Measurements from ENCODE around the gene PRELID3B. TPM values are rescaled to one million over a fixed set of nuclear protein-coding genes. Genes with fewer than 3 reads are reported as not detected.

PRELID3B gene
- total RNA-seq, 1 experiment from 2014 or later, result 181 TPM

DNA sequence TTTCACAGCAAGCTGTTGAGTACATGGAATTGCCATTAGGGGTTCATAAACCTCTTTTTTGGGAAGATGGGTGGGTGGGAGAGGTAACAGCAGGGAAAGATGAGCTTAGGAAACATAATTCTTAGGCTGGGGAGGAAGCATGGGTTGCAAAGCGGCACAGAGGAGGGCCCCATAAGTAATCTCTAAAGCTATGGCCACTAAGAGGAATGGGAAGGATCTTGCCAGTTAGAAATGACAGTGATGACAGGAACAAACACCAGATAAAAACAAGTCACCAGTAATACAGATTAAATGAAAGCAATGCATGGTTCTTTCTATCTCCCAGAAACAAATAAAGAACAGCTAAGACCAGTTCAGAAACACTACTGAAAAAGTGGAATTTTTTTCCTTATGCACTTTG lies 31.0 kb upstream of the PRELID3B start:
- H3K4me3 ChIP-seq (ENCODE audit: low read length), result no peak overlapping the region
- TF ChIP-seq, protein P1, sequence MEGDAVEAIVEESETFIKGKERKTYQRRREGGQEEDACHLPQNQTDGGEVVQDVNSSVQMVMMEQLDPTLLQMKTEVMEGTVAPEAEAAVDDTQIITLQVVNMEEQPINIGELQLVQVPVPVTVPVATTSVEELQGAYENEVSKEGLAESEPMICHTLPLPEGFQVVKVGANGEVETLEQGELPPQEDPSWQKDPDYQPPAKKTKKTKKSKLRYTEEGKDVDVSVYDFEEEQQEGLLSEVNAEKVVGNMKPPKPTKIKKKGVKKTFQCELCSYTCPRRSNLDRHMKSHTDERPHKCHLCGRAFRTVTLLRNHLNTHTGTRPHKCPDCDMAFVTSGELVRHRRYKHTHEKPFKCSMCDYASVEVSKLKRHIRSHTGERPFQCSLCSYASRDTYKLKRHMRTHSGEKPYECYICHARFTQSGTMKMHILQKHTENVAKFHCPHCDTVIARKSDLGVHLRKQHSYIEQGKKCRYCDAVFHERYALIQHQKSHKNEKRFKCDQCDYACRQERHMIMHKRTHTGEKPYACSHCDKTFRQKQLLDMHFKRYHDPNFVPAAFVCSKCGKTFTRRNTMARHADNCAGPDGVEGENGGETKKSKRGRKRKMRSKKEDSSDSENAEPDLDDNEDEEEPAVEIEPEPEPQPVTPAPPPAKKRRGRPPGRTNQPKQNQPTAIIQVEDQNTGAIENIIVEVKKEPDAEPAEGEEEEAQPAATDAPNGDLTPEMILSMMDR (conservative IDR thresholded peaks at IDR 0.05; ENCODE audit: low read depth, low read length), result no peak
- H3K9me3 ChIP-seq (ENCODE audit: low read length), result no peaks in the 10 kb centered on the region
- peaks cover 16% of the 10 kb centered on the region for H3K4me1 ChIP-seq (ENCODE audit: insufficient read depth, low read length)
- H3K79me2 ChIP-seq (ENCODE audit: low read length), result no peaks in the 10 kb centered on the region
- intact Hi-C loops (cut with micrococcal nuclease), result no loop called here
- H3K9me2 ChIP-seq (replicated peaks; ENCODE audit: low read length), result no peaks in the 10 kb centered on the region
- peaks cover 43% of the 10 kb centered on the region for H3K27me3 ChIP-seq (ENCODE audit: low read length)
- POLR2A ChIA-PET (ENCODE audit: unreplicated experiment), result no interaction called here
- ATAC-seq (no peak), DNase-seq (no peak)
- CTCF ChIA-PET, result no interaction called here
- H3K36me3 ChIP-seq (ENCODE audit: low read depth, low read length), result no peaks in the 10 kb centered on the region
- no peak overlapping the region for H3K27ac ChIP-seq (ENCODE audit: low read length)
- no peak overlapping the region for H3K9ac ChIP-seq (ENCODE audit: low read length)
- no peak overlapping the region for H2AFZ ChIP-seq (ENCODE audit: low read length)
- no peaks in the 10 kb centered on the region for H3F3A ChIP-seq (ENCODE audit: low read length, unreplicated experiment)
- no peak overlapping the region for H3K4me2 ChIP-seq (ENCODE audit: low read length)
- BruUV-seq (replicated peaks), result no TSS peak
- no peaks in the 10 kb centered on the region for H4K20me1 ChIP-seq (ENCODE audit: low read length)

DNA sequence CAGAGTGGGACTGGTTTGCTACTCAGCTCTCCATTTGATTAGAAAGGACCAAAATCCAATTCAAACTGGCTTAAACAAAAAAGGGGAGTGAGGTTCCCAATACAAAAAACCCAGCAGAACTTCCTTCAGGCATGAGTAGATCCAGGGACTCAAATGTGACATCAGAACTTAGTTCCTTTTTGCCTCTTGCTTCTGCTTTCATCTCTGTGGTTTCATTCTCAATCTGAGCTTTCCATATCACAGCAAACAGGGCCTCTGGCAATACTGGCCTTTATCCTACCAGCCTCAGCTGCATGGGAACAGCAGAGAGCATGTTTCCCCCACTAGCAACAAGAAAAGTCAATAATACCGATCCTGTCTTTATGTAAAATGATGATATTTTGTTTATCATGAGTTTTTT lies 28.6 kb upstream of the PRELID3B start:
- TF ChIP-seq, protein P1 (conservative IDR thresholded peaks at IDR 0.05; ENCODE audit: low read depth, low read length), result no peak
- no peak for TF ChIP-seq EZH2 (IDR thresholded peaks at IDR 0.05; ENCODE audit: low read length, unreplicated experiment)
- no peak for TF ChIP-seq EZH2phosphoT487 (IDR thresholded peaks at IDR 0.05; ENCODE audit: borderline replicate concordance, low read length)
- CTCF ChIA-PET, result no interaction called here

DNA sequence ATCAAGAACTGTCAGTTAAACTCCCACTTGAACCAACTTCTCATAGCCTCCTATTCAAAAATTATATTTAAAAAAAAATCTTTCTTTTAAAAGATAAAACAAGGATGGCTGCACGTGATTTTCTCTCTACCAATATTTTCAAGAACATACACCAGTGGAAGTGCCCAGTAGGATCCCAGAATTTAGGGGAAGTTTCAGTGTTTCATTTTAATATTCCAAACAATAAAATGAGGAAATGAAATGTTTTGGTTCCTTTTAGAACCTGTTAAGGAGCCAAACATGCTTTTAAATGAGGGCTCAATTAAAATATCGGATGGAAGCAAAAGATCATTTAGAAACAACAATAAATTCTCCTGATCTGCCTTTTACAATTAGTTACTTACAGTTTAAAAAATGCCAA lies 26.4 kb upstream of the PRELID3B start:
- Histone ChIP-seq H3K9me3 (ENCODE audit: low read length) (no peaks in the 10 kb centered on the region), H3K79me2 (ENCODE audit: low read length) (no peaks in the 10 kb centered on the region), H3K4me1 (ENCODE audit: insufficient read depth, low read length) (peaks cover 5% of the 10 kb centered on the region), H3K27ac (ENCODE audit: low read length) (no peak overlapping the region), H3K4me3 (ENCODE audit: low read length) (no peak overlapping the region), H3K9ac (ENCODE audit: low read length) (no peak overlapping the region), H3K36me3 (ENCODE audit: low read depth, low read length) (no peaks in the 10 kb centered on the region), H3F3A (ENCODE audit: low read length, unreplicated experiment) (no peaks in the 10 kb centered on the region), H3K9me2 (replicated peaks; ENCODE audit: low read length) (no peaks in the 10 kb centered on the region), H4K20me1 (ENCODE audit: low read length) (no peaks in the 10 kb centered on the region), H3K4me2 (ENCODE audit: low read length) (no peak overlapping the region), H2AFZ (ENCODE audit: low read length) (no peak overlapping the region), H3K27me3 (ENCODE audit: low read length) (peaks cover 59% of the 10 kb centered on the region)
- BruUV-seq (replicated peaks), result no TSS peak
- POLR2A ChIA-PET (ENCODE audit: unreplicated experiment), result no interaction called here
- no peak for TF ChIP-seq EZH2phosphoT487 (IDR thresholded peaks at IDR 0.05; ENCODE audit: borderline replicate concordance, low read length)
- no peak for TF ChIP-seq EZH2 (IDR thresholded peaks at IDR 0.05; ENCODE audit: low read length, unreplicated experiment)
- TF ChIP-seq, protein P1 (conservative IDR thresholded peaks at IDR 0.05; ENCODE audit: low read depth, low read length), result no peak
- intact Hi-C loops (cut with micrococcal nuclease), result no loop called here
- DNase-seq, result no peak
- no peak for ATAC-seq
- CTCF ChIA-PET, result no interaction called here

More for the DNA sequence above, 28.6 kb upstream of the PRELID3B start:
- H3K9me2 ChIP-seq (replicated peaks; ENCODE audit: low read length), result no peaks in the 10 kb centered on the region
- H3K79me2 ChIP-seq (ENCODE audit: low read length), result no peaks in the 10 kb centered on the region
- H3K4me1 ChIP-seq (ENCODE audit: insufficient read depth, low read length), result peaks cover 16% of the 10 kb centered on the region
- H3K4me2 ChIP-seq (ENCODE audit: low read length), result no peak overlapping the region
- BruUV-seq (replicated peaks), result no TSS peak
- no peak for DNase-seq
- H3K36me3 ChIP-seq (ENCODE audit: low read depth, low read length), result no peaks in the 10 kb centered on the region
- intact Hi-C loops (cut with micrococcal nuclease), result no loop called here
- ATAC-seq, result no peak
- no peaks in the 10 kb centered on the region for H3K9me3 ChIP-seq (ENCODE audit: low read length)
- peaks cover 51% of the 10 kb centered on the region for H3K27me3 ChIP-seq (ENCODE audit: low read length)
- no peak overlapping the region for H3K27ac ChIP-seq (ENCODE audit: low read length)
- no peak overlapping the region for H3K9ac ChIP-seq (ENCODE audit: low read length)
- H3K4me3 ChIP-seq (ENCODE audit: low read length), result no peak overlapping the region
- POLR2A ChIA-PET (ENCODE audit: unreplicated experiment), result interaction anchor here (0.6 kb wide), 1 partner anchor 190 kb away, joined by 4 read pairs; no protein-coding TSS in a partner anchor
- no peaks in the 10 kb centered on the region for H4K20me1 ChIP-seq (ENCODE audit: low read length)
- H3F3A ChIP-seq (ENCODE audit: low read length, unreplicated experiment), result no peaks in the 10 kb centered on the region
- no peak overlapping the region for H2AFZ ChIP-seq (ENCODE audit: low read length)
